Calu3 (cell line): ENCODE measurements around the gene TEX44. TPM values are rescaled to one million over a fixed set of nuclear protein-coding genes. Genes with fewer than 3 reads are reported as not detected.

Experiments used
- BruUV-seq: library from RNA; stranded (reverse); fragments of 400-500 nt; replicated peaks from 2 replicates; lab custom pipeline; 2021; lab: Mats Ljungman, UMichigan
- CTCF ChIA-PET: fragments of 300-600 bp; sonication (Branson Sonifier 250); formaldehyde crosslinking; loops from one replicate; lab custom pipeline; 2022; ENCODE audit warnings: antibody characterized with exemption; lab: Charles Lee
- DNase-seq: peaks from one replicate; pipeline ENCODE4 v3.0.0; 2022
- H3K27ac Mint-ChIP-seq: one replicate; pipeline ENCODE4 v1.8.0; 2022; ENCODE audit warnings: mixed read lengths; ENCODE audit not compliant: unreplicated experiment
- H3K27me3 Mint-ChIP-seq: one replicate; pipeline ENCODE4 v1.8.0; 2022; ENCODE audit warnings: mixed read lengths; ENCODE audit not compliant: unreplicated experiment
- H3K36me3 Mint-ChIP-seq: one replicate; pipeline ENCODE4 v1.8.0; 2022; ENCODE audit warnings: mild to moderate bottlenecking, moderate library complexity, mixed read lengths; ENCODE audit not compliant: insufficient read depth, unreplicated experiment
- H3K4me1 Mint-ChIP-seq: one replicate; pipeline ENCODE4 v1.8.0; 2022; ENCODE audit warnings: mild to moderate bottlenecking, low read depth, mixed read lengths; ENCODE audit not compliant: unreplicated experiment
- H3K4me3 Mint-ChIP-seq: one replicate; pipeline ENCODE4 v1.8.0; 2022; ENCODE audit warnings: mild to moderate bottlenecking, low read depth, moderate library complexity, mixed read lengths; ENCODE audit not compliant: unreplicated experiment
- H3K9me3 Mint-ChIP-seq: one replicate; pipeline ENCODE4 v1.8.0; 2022; ENCODE audit warnings: low read depth, mixed read lengths; ENCODE audit not compliant: unreplicated experiment
- intact Hi-C: fragments of 100-400 bp; cut with micrococcal nuclease; formaldehyde crosslinking; loops from one replicate; pipeline ENCODE4 v1.10.0; 2022; ENCODE audit not compliant: unreplicated experiment
- total RNA-seq: library from RNA; stranded (reverse); gene quantifications from 2 replicates; pipeline ENCODE4 v1.2.3, GENCODE V29; 2022
- TF ChIP-seq, protein P1 (sequence below): fragments of 200-600 bp; IDR thresholded peaks from one replicate; pipeline ENCODE4 v1.8.0; 2022; ENCODE audit warnings: antibody characterized with exemption; ENCODE audit not compliant: unreplicated experiment

TEX44 gene
- total RNA-seq, 1 experiment from 2014 or later, result not detected

DNA sequence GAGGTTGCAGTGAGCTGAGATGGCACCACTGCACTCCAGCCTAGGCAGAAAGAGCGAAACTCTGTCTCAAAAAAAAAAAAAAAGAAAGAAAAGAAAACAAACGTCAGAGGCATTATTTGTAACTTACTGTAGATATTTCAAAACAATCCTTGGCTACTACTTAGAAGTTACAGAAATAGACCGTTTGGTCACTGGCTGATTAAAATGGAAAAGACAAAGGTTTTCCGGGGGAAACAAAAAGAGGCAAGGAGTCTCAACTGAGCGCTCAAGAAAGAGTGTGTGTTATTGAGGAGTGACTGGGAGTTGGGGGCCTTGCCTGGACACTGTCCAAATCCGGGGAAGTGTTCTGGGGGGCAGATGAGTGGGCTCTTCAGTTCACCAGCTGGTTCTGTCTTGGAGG is 47.6 kb downstream of the TEX44 start:
- TF ChIP-seq, protein P1, sequence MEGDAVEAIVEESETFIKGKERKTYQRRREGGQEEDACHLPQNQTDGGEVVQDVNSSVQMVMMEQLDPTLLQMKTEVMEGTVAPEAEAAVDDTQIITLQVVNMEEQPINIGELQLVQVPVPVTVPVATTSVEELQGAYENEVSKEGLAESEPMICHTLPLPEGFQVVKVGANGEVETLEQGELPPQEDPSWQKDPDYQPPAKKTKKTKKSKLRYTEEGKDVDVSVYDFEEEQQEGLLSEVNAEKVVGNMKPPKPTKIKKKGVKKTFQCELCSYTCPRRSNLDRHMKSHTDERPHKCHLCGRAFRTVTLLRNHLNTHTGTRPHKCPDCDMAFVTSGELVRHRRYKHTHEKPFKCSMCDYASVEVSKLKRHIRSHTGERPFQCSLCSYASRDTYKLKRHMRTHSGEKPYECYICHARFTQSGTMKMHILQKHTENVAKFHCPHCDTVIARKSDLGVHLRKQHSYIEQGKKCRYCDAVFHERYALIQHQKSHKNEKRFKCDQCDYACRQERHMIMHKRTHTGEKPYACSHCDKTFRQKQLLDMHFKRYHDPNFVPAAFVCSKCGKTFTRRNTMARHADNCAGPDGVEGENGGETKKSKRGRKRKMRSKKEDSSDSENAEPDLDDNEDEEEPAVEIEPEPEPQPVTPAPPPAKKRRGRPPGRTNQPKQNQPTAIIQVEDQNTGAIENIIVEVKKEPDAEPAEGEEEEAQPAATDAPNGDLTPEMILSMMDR, result no peak
- peaks cover 34% of the 10 kb centered on the region for H3K4me1 Mint-ChIP-seq
- H3K9me3 Mint-ChIP-seq, result no peaks in the 10 kb centered on the region
- intact Hi-C loops, result no loop called here
- peak overlapping the region; percentile 71 for H3K27ac Mint-ChIP-seq
- H3K4me3 Mint-ChIP-seq, result no peak overlapping the region
- CTCF ChIA-PET, result interaction anchor here (1.2 kb wide), 1 partner anchor 13 kb away, joined by 4 read pairs; no protein-coding TSS in a partner anchor
- no peaks in the 10 kb centered on the region for H3K27me3 Mint-ChIP-seq
- BruUV-seq, result no TSS peak
- H3K36me3 Mint-ChIP-seq, result peaks cover 13% of the 10 kb centered on the region
- DNase-seq, result no peak

- DNase-seq, result peak; percentile 41
- Mint-ChIP-seq H3K27ac (peak overlapping the region; percentile 71), H3K9me3 (no peaks in the 10 kb centered on the region), H3K27me3 (no peaks in the 10 kb centered on the region), H3K4me1 (peaks cover 34% of the 10 kb centered on the region), H3K36me3 (peaks cover 13% of the 10 kb centered on the region), H3K4me3 (no peak overlapping the region)
- TF ChIP-seq, protein P1, result no peak
- no TSS peak for BruUV-seq
- intact Hi-C loops, result no loop called here
- CTCF ChIA-PET, result no interaction called here
Measured at GRCh38 chr2:231640641-231641111, 48.0 kb downstream of the TEX44 start.

- TSS peak; percentile 97 for BruUV-seq
- Mint-ChIP-seq H3K27me3 (no peaks in the 10 kb centered on the region), H3K27ac (peak overlapping the region; percentile 100), H3K9me3 (no peaks in the 10 kb centered on the region), H3K4me3 (peak overlapping the region; percentile 72), H3K36me3 (peaks cover 13% of the 10 kb centered on the region), H3K4me1 (peaks cover 34% of the 10 kb centered on the region)
- DNase-seq, result peak; percentile 92
- intact Hi-C loops, result loop anchor here (1.0 kb wide), 1 partner anchor 31 kb away; no protein-coding TSS in a partner anchor
- CTCF ChIA-PET, result interaction anchor here (0.8 to 1.9 kb wide), 10 partner anchors 18 to 71 kb away, joined by 3 to 20 read pairs (median 4); partner anchors contain the start of gene PTMA
- TF ChIP-seq, protein P1, result no peak
Measured at GRCh38 chr2:231642631-231643494, 50.2 kb downstream of the TEX44 start.

DNA sequence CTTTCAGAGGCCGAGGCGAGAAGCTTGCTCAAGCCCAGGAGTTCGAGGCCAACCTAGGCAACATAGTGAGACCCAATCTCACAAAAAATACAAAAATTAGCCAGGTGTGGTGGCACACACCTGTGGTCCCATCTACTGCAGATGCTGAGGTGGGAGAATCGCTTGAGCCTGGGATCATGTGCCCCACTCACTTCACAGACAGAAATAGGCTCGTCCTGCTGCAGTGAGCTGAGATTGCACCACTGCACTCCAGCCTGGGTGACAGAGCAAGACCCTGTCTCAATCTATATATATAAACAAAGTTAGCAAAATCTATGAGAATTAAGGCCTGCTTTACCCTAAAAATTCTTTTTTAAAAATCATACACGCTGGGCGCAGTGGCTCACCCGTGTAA is 50.8 kb downstream of the TEX44 start:
- Mint-ChIP-seq H3K4me3 (peak overlapping the region; percentile 72), H3K27ac (peak overlapping the region; percentile 100), H3K36me3 (peaks cover 15% of the 10 kb centered on the region), H3K27me3 (no peaks in the 10 kb centered on the region), H3K9me3 (no peaks in the 10 kb centered on the region), H3K4me1 (peaks cover 38% of the 10 kb centered on the region)
- intact Hi-C loops, result loop anchor here (1.0 kb wide), 1 partner anchor 31 kb away; no protein-coding TSS in a partner anchor
- no peak for DNase-seq
- TF ChIP-seq, protein P1, result no peak
- no TSS peak for BruUV-seq
- CTCF ChIA-PET, result interaction anchor here (1.1 to 1.9 kb wide), 3 partner anchors 23 to 71 kb away, joined by 5 to 6 read pairs (median 5); no protein-coding TSS in a partner anchor

Other genes with a start within 250 kb of the TEX44 start
- 8.9 and 14.4 TPM in 2 replicates for gene B3GNT7, start 197.2 kb upstream of the TEX44 start, total RNA-seq
- 694 and 719 TPM in 2 replicates for gene NCL, start 128.4 kb upstream of the TEX44 start, total RNA-seq
- gene NMUR1, start 62.4 kb upstream of the TEX44 start, total RNA-seq, result not detected in 2 replicates
- 1,239 and 1,354 TPM in 2 replicates for gene PTMA, start 115.7 kb downstream of the TEX44 start, total RNA-seq
- gene PDE6D, start 188.4 kb downstream of the TEX44 start, total RNA-seq, result 25.8 and 30.6 TPM in 2 replicates
- 48.3 and 54.6 TPM in 2 replicates for gene COPS7B, start 193.6 kb downstream of the TEX44 start, total RNA-seq